HG03175 (cell line): ENCODE measurements around the gene PDCD11.
"Not testable (repeated sequence)": the region's sequence is repeated elsewhere in the genome, so short reads cannot be mapped to it uniquely, and the experiment has no call there.

Experiments used
- ATAC-seq: cut with Tn5 transposase; IDR thresholded peaks from one replicate; pipeline ENCODE4 v1.9.1; 2021; ENCODE audit warnings: mild to moderate bottlenecking, moderate library complexity; ENCODE audit not compliant: unreplicated experiment

PDCD11 gene

GRCh38 chr10:103417148-103417469 lies 20.7 kb downstream of the PDCD11 start:
- not testable (repeated sequence) for ATAC-seq

GRCh38 chr10:103417601-103418000 lies 21.2 kb downstream of the PDCD11 start:
- ATAC-seq, result no peak

GRCh38 chr10:103419101-103419500 lies 22.7 kb downstream of the PDCD11 start:
- ATAC-seq, result no peak

GRCh38 chr10:103423748-103424147 lies 27.3 kb downstream of the PDCD11 start:
- no peak for ATAC-seq

GRCh38 chr10:103427866-103428265 lies 31.4 kb downstream of the PDCD11 start:
- no peak for ATAC-seq

GRCh38 chr10:103428989-103429643 lies 32.7 kb downstream of the PDCD11 start:
- no peak for ATAC-seq

GRCh38 chr10:103429647-103430046 lies 33.2 kb downstream of the PDCD11 start:
- ATAC-seq, result no peak

- no peak for ATAC-seq
Observed at GRCh38 chr10:103431902-103432301, 35.5 kb downstream of the PDCD11 start.

GRCh38 chr10:103433858-103434257 lies 37.4 kb downstream of the PDCD11 start:
- no peak for ATAC-seq

GRCh38 chr10:103439776-103440175 lies 43.4 kb downstream of the PDCD11 start:
- no peak for ATAC-seq

- no peak for ATAC-seq
Observed at GRCh38 chr10:103440416-103440815, 44.0 kb downstream of the PDCD11 start.

GRCh38 chr10:103441206-103441605 lies 44.8 kb downstream of the PDCD11 start:
- ATAC-seq, result no peak

GRCh38 chr10:103441611-103442010 lies 45.2 kb downstream of the PDCD11 start:
- no peak for ATAC-seq

- ATAC-seq, result no peak
Observed at GRCh38 chr10:103442031-103442461, 45.6 kb downstream of the PDCD11 start.

- ATAC-seq, result no peak
Observed at GRCh38 chr10:103443475-103444185, 47.2 kb downstream of the PDCD11 start.

GRCh38 chr10:103444478-103444877 lies 48.1 kb downstream of the PDCD11 start:
- no peak for ATAC-seq

GRCh38 chr10:103445366-103445765 lies 48.9 kb downstream of the PDCD11 start:
- no peak for ATAC-seq

GRCh38 chr10:103445767-103446567 lies 49.5 kb downstream of the PDCD11 start:
- no peak for ATAC-seq

GRCh38 chr10:103447187-103447586 lies 50.8 kb downstream of the PDCD11 start:
- no peak for ATAC-seq

- ATAC-seq, result no peak
Observed at GRCh38 chr10:103448746-103449145, 52.3 kb downstream of the PDCD11 start.

- no peak for ATAC-seq
Observed at GRCh38 chr10:103449208-103450144, 53.0 kb downstream of the PDCD11 start.
